ENCODE data around the gene PAIP2B.

The PAIP2B gene

DNA sequence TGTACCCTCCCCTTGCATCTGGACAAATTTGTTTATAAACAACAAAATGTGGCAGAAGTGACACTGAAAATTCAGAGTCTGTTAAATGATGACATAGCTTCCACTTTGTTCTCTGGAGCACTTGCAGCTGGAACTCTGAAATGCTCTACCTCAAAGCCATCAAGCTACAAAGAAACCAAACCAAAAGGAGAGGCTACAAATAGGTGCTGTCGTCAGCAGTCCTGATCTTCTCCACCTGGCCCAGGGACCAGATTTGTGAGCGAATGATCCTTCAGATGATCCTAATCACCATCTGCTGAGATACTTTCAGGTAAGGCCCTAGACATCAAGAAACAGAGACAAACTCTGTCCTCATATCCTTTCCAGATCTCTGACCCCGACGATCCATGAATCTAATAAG lies 27.9 kb upstream of the PAIP2B start:
- no peak for DNase-seq (ENCODE audit: low read depth)
- TF ChIP-seq, protein P1, sequence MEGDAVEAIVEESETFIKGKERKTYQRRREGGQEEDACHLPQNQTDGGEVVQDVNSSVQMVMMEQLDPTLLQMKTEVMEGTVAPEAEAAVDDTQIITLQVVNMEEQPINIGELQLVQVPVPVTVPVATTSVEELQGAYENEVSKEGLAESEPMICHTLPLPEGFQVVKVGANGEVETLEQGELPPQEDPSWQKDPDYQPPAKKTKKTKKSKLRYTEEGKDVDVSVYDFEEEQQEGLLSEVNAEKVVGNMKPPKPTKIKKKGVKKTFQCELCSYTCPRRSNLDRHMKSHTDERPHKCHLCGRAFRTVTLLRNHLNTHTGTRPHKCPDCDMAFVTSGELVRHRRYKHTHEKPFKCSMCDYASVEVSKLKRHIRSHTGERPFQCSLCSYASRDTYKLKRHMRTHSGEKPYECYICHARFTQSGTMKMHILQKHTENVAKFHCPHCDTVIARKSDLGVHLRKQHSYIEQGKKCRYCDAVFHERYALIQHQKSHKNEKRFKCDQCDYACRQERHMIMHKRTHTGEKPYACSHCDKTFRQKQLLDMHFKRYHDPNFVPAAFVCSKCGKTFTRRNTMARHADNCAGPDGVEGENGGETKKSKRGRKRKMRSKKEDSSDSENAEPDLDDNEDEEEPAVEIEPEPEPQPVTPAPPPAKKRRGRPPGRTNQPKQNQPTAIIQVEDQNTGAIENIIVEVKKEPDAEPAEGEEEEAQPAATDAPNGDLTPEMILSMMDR (IDR thresholded peaks at IDR 0.05; ENCODE audit: low read depth, low read length, missing control alignments) = no peak
- H3K4me3 ChIP-seq (ENCODE audit: low read depth, low read length) = no peak overlapping the region

GRCh38 chr2:71254078-71254477 lies 27.2 kb upstream of the PAIP2B start:
- DNase-seq (ENCODE audit: low read depth) = no peak
- TF ChIP-seq, protein P1 (IDR thresholded peaks at IDR 0.05; ENCODE audit: low read depth, low read length, missing control alignments) = no peak
- no peak overlapping the region for H3K4me3 ChIP-seq (ENCODE audit: low read depth, low read length)

- no peak for DNase-seq (ENCODE audit: low read depth)
- TF ChIP-seq, protein P1 (IDR thresholded peaks at IDR 0.05; ENCODE audit: low read depth, low read length, missing control alignments) = no peak
- no peak overlapping the region for H3K4me3 ChIP-seq (ENCODE audit: low read depth, low read length)
Measured at GRCh38 chr2:71253476-71253875, 26.6 kb upstream of the PAIP2B start.

GRCh38 chr2:71252862-71253261 lies 26.0 kb upstream of the PAIP2B start:
- TF ChIP-seq, protein P1 (IDR thresholded peaks at IDR 0.05; ENCODE audit: low read depth, low read length, missing control alignments) = no peak

DNA sequence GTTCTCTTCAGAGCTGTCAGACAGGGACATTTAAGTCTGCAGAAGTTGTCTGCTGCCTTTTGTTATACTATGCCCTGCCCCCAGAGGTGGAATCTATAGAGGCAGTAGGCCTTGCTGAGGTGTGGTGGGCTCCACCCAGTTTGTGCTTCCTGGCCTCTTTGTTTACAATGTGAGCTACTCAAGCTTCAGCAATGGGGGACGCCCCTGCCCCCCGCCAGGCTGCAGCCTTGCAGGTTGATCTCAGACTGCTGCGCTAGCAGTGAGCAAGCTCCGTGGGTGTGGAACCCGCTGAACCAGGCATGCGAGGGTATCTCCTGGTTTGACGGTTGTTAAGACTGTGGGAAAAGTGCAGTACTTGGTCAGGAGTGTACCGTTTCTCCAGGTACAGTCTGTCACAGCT lies 24.0 kb upstream of the PAIP2B start:
- H3K4me3 ChIP-seq (ENCODE audit: low read depth, low read length) = no peak overlapping the region
- no peak for DNase-seq (ENCODE audit: low read depth)
- TF ChIP-seq, protein P1 (IDR thresholded peaks at IDR 0.05; ENCODE audit: low read depth, low read length, missing control alignments) = no peak

More at GRCh38 chr2:71252862-71253261, 26.0 kb upstream of the PAIP2B start:
- H3K4me3 ChIP-seq (ENCODE audit: low read depth, low read length) = no peak overlapping the region
- DNase-seq (ENCODE audit: low read depth) = no peak

- TF ChIP-seq, protein P1 (IDR thresholded peaks at IDR 0.05; ENCODE audit: low read depth, low read length, missing control alignments) = no peak
- DNase-seq (ENCODE audit: low read depth) = no peak
- H3K4me3 ChIP-seq (ENCODE audit: low read depth, low read length) = no peak overlapping the region
Measured at GRCh38 chr2:71244302-71244660, 17.4 kb upstream of the PAIP2B start.

DNA sequence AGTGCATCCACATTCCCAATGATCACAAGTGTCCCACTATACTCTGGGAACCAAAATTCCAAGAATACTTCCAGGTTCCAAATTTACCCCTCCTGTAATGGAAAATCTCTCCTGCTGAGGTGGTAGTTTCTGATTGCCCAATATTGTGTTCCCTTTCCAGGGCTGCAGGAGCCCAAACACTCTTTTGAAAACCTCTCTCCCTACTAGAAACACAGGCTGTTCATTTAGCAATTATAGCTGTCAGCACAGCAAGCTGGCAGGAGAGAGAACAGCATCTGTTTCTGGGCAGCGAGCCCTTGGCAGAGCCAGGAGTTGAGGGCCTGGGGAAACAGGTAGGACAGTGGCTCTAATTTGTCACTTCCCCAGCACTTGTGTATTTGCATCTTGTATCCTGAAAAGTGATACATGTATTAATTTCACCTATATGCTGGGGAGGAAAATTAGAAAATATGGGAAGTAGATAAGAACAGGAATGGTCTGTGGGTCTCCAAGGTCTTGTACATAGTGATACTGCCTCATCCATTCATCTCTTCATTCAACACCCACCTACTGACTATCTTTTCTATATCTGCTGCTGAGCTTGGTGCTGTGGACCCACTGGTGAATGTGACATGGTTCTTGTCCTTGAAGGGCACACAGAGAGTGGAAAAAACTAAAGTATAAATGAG lies 16.9 kb upstream of the PAIP2B start:
- TF ChIP-seq, protein P1 (IDR thresholded peaks at IDR 0.05; ENCODE audit: low read depth, low read length, missing control alignments) = no peak
- DNase-seq (ENCODE audit: low read depth) = no peak

More for the DNA sequence above, 16.9 kb upstream of the PAIP2B start:
- H3K4me3 ChIP-seq (ENCODE audit: low read depth, low read length) = no peak overlapping the region
